GM12878 (cell line): ENCODE measurements around the gene SLCO4A1.

Experiments
- EZH2 ChIP-seq: IDR thresholded peaks from 2 replicates; pipeline ENCODE4 v1.6.1; 2012; ENCODE audit warnings: low read depth, mild to moderate bottlenecking, control low read depth, inconsistent platforms, low read length, borderline replicate concordance; ENCODE audit not compliant: control insufficient read depth
- HDAC2 ChIP-seq: fragments of 200-600 bp; sonication (generic); IDR thresholded peaks from 2 replicates; pipeline ENCODE4 v1.6.1; 2017
- JUND ChIP-seq: IDR thresholded peaks from 2 replicates; pipeline ENCODE4 v1.6.1; 2012; ENCODE audit warnings: low read depth, mild to moderate bottlenecking, low read length, improper control_type of control experiment, moderate library complexity
- MEF2A ChIP-seq: IDR thresholded peaks from 2 replicates; pipeline ENCODE4 v1.6.1; 2011; ENCODE audit warnings: low read depth, mild to moderate bottlenecking, low read length, moderate library complexity; ENCODE audit not compliant: insufficient read depth
- MXI1 ChIP-seq: fragments of 150-350 bp; IDR thresholded peaks from 2 replicates; pipeline ENCODE4 v1.6.1; 2011; ENCODE audit warnings: low read depth, mild to moderate bottlenecking, inconsistent platforms, low read length, improper control_type of control experiment
- MYC ChIP-seq: IDR thresholded peaks from 2 replicates; pipeline ENCODE4 v1.6.1; 2011; ENCODE audit warnings: mild to moderate bottlenecking, low read length, moderate library complexity, inconsistent platforms; ENCODE audit not compliant: insufficient read depth, insufficient replicate concordance, insufficient read length, severe bottlenecking
- POLR2A ChIP-seq: IDR thresholded peaks from 2 replicates; pipeline ENCODE4 v1.6.1; 2011; ENCODE audit warnings: low read depth, mild to moderate bottlenecking, low read length
- POLR2AphosphoS5 ChIP-seq: IDR thresholded peaks from 2 replicates; pipeline ENCODE4 v1.6.1; 2011; ENCODE audit warnings: mild to moderate bottlenecking, low read length, inconsistent platforms
- SRF ChIP-seq, 2 experiments: IDR thresholded peaks; 2 replicates each; pipeline ENCODE4 v1.6.1; 2011; ENCODE audit warnings: low read depth in 2 of 2, low read length in 2 of 2, mild to moderate bottlenecking in 1 of 2, moderate library complexity in 1 of 2
- TAF1 ChIP-seq: IDR thresholded peaks from 2 replicates; pipeline ENCODE4 v1.6.1; 2011; ENCODE audit warnings: mild to moderate bottlenecking, low read depth, low read length, borderline replicate concordance
- YY1 ChIP-seq: IDR thresholded peaks from 2 replicates; pipeline ENCODE4 v1.6.1; 2011; ENCODE audit warnings: low read depth, mild to moderate bottlenecking, low read length
- ZNF384 ChIP-seq: IDR thresholded peaks from 2 replicates; pipeline ENCODE4 v1.6.1; 2012; ENCODE audit warnings: low read depth, mild to moderate bottlenecking, low read length, improper control_type of control experiment, borderline replicate concordance
- TF ChIP-seq, protein P1 (sequence below), 3 experiments: IDR thresholded peaks in 2 of 3; conservative IDR thresholded peaks in 1 of 3; 2 replicates each; pipeline ENCODE4 v1.5.1; 2011; ENCODE audit warnings: low read depth in 3 of 3, low read length in 3 of 3, mild to moderate bottlenecking in 3 of 3, control low read depth in 2 of 3, moderate library complexity in 2 of 3, inconsistent platforms in 1 of 3, mixed read lengths in 1 of 3; ENCODE audit not compliant: control insufficient read depth in 2 of 3, insufficient read depth in 1 of 3; ENCODE audit errors: extremely low read depth in 1 of 3
- TF ChIP-seq, protein P2 (sequence below): IDR thresholded peaks from 2 replicates; pipeline ENCODE4 v1.6.1; 2011; ENCODE audit warnings: low read depth, low read length, improper control_type of control experiment, borderline replicate concordance

DNA sequence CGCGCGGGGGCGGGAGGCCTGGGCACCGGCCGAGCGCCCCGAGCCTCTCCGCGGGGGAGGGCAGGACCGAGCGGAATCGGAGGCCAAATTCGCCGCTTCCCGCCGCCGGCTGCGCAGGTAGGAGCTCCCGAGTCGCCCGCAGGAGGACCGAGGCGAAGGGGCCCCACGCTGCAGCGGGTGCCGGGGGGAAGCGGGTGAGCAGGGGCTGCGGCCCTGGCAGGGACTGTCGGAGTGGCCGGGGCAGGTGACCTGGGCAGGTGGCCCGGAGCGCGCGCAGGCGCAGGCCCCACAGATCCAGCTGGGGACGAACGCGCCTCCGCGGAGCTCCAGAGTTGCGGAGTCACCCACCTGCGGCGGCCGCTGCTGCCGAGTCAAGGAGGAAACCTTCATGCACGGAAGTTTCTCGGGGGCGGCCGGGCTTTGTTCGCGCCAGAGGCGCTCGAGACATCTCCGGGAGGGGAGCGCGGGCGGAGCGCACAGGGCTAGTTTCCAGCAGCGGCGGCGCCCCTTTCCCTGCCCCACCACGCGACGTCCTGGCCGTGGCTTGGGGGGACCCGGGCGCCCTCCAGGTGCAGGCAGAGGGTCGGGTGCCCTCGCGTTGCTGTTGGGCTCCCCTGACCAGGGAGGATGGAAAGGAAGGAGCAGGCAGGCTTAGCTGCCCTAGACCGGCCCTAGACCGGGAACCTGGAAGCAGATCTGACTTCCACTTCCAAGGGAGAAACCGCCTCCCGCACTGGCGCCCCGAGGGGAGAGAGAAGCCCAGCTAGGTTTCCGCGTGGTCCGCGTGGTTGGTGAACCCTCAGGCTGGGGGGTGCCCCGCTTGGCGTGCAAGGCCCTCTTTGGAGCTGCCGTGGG is 590 bp downstream of the SLCO4A1 start:
- TF ChIP-seq ZNF384 (no peak), JUND (no peak), POLR2AphosphoS5 (no peak), MXI1 (no peak), MEF2A (no peak), TAF1 (no peak), SRF (IDR thresholded peaks at IDR 0.05; ENCODE audit: low read depth in 2 of 2, low read length in 2 of 2) (no peak), POLR2A (peak; percentile 11; the same call in 1 of the 2 replicates), EZH2 (no peak), MYC (no peak), YY1 (no peak), HDAC2 (no peak)
- TF ChIP-seq, protein P1, sequence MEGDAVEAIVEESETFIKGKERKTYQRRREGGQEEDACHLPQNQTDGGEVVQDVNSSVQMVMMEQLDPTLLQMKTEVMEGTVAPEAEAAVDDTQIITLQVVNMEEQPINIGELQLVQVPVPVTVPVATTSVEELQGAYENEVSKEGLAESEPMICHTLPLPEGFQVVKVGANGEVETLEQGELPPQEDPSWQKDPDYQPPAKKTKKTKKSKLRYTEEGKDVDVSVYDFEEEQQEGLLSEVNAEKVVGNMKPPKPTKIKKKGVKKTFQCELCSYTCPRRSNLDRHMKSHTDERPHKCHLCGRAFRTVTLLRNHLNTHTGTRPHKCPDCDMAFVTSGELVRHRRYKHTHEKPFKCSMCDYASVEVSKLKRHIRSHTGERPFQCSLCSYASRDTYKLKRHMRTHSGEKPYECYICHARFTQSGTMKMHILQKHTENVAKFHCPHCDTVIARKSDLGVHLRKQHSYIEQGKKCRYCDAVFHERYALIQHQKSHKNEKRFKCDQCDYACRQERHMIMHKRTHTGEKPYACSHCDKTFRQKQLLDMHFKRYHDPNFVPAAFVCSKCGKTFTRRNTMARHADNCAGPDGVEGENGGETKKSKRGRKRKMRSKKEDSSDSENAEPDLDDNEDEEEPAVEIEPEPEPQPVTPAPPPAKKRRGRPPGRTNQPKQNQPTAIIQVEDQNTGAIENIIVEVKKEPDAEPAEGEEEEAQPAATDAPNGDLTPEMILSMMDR (IDR thresholded peaks at IDR 0.05 in 2 of 3, conservative IDR thresholded peaks at IDR 0.05 in 1 of 3; ENCODE audit: control insufficient read depth in 2 of 3, extremely low read depth in 1 of 3, insufficient read depth in 1 of 3, low read depth in 3 of 3, low read length in 3 of 3): no peak
- TF ChIP-seq, protein P2, sequence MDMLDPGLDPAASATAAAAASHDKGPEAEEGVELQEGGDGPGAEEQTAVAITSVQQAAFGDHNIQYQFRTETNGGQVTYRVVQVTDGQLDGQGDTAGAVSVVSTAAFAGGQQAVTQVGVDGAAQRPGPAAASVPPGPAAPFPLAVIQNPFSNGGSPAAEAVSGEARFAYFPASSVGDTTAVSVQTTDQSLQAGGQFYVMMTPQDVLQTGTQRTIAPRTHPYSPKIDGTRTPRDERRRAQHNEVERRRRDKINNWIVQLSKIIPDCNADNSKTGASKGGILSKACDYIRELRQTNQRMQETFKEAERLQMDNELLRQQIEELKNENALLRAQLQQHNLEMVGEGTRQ: no peak
